ENCODE measurements around the gene HOATZ. TPM values are rescaled to one million over a fixed set of nuclear protein-coding genes. Genes with fewer than 3 reads are reported as not detected.

The HOATZ gene
- total RNA-seq, 1 donor from 2014 or later, result not detected

DNA sequence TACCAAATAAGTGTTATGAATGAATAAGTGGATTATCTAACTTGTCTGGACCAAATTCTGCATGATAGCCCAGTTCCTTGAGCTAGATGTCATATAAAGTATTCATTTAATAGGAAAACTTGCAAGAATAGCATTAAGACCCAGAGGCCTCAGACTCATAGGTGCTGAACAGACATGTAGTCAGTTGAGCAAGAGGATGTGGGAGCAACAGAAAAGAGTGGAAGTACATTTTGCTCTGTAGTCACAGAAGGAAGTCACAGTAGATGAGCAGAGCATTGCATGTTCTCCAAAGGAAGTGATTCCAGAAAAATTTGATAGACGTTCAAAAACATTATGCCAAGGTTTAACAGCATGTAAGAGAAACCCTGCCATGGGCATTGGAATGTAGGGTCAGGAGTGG lies 9.5 kb downstream of the HOATZ start:
- intact Hi-C loops (cut with micrococcal nuclease), result no loop called here
- DNase-seq (no peak), ATAC-seq (ENCODE audit: low read depth) (no peak)
- H3K4me3 Mint-ChIP-seq, result no peak overlapping the region
- POLR2A ChIA-PET, result no interaction called here
- H3K27me3 Mint-ChIP-seq, result peaks cover 25% of the 10 kb centered on the region
- no peaks in the 10 kb centered on the region for H3K36me3 Mint-ChIP-seq (ENCODE audit: low read depth)
- H3K27ac Mint-ChIP-seq, result no peak overlapping the region
- H3K4me1 Mint-ChIP-seq, result peaks cover 2% of the 10 kb centered on the region
- CTCF ChIA-PET, result no interaction called here
- TF ChIP-seq, protein P1, sequence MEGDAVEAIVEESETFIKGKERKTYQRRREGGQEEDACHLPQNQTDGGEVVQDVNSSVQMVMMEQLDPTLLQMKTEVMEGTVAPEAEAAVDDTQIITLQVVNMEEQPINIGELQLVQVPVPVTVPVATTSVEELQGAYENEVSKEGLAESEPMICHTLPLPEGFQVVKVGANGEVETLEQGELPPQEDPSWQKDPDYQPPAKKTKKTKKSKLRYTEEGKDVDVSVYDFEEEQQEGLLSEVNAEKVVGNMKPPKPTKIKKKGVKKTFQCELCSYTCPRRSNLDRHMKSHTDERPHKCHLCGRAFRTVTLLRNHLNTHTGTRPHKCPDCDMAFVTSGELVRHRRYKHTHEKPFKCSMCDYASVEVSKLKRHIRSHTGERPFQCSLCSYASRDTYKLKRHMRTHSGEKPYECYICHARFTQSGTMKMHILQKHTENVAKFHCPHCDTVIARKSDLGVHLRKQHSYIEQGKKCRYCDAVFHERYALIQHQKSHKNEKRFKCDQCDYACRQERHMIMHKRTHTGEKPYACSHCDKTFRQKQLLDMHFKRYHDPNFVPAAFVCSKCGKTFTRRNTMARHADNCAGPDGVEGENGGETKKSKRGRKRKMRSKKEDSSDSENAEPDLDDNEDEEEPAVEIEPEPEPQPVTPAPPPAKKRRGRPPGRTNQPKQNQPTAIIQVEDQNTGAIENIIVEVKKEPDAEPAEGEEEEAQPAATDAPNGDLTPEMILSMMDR (IDR thresholded peaks at IDR 0.05), result no peak
- H3K9me3 Mint-ChIP-seq, result no peaks in the 10 kb centered on the region

- H3K9me3 Mint-ChIP-seq, result no peaks in the 10 kb centered on the region
- intact Hi-C loops (cut with micrococcal nuclease), result no loop called here
- ChIA-PET POLR2A (no interaction called here), CTCF (no interaction called here)
- no peaks in the 10 kb centered on the region for H3K36me3 Mint-ChIP-seq (ENCODE audit: low read depth)
- DNase-seq (no peak), ATAC-seq (ENCODE audit: low read depth) (no peak)
- H3K4me3 Mint-ChIP-seq, result no peak overlapping the region
- TF ChIP-seq, protein P1 (IDR thresholded peaks at IDR 0.05), result no peak
- peaks cover 22% of the 10 kb centered on the region for H3K27me3 Mint-ChIP-seq
- H3K27ac Mint-ChIP-seq, result no peak overlapping the region
- peaks cover 2% of the 10 kb centered on the region for H3K4me1 Mint-ChIP-seq
Measured at GRCh38 chr11:111525456-111525855, 10.9 kb downstream of the HOATZ start.

DNA sequence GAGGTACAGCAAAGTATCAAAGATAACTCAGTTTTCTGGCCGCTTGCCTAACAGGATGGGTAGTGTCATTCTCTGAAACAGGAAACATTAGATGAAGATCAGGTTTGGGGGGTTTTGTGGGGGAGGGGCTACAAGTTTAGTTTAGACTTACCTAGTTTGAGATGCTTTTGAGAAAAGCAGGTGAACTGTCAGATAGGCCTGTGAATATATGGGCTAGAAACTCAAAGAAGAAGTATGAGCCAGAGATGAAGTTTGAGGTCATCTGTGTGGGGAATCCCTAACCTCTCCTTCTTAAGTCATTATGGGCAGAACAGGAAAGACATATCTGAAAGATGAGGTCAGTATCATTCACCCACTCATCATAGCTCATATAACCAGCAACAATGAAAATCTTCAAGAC lies 11.9 kb downstream of the HOATZ start:
- peaks cover 19% of the 10 kb centered on the region for H3K27me3 Mint-ChIP-seq
- H3K27ac Mint-ChIP-seq, result no peak overlapping the region
- peaks cover 2% of the 10 kb centered on the region for H3K4me1 Mint-ChIP-seq
- TF ChIP-seq, protein P1 (IDR thresholded peaks at IDR 0.05), result no peak
- CTCF ChIA-PET, result no interaction called here
- POLR2A ChIA-PET, result no interaction called here
- H3K9me3 Mint-ChIP-seq, result no peaks in the 10 kb centered on the region
- no peak overlapping the region for H3K4me3 Mint-ChIP-seq
- no peaks in the 10 kb centered on the region for H3K36me3 Mint-ChIP-seq (ENCODE audit: low read depth)
- intact Hi-C loops (cut with micrococcal nuclease), result no loop called here
- DNase-seq (no peak), ATAC-seq (ENCODE audit: low read depth) (no peak)

- ChIA-PET CTCF (no interaction called here), POLR2A (no interaction called here)
- intact Hi-C loops (cut with micrococcal nuclease), result no loop called here
- Mint-ChIP-seq H3K4me1 (peaks cover 2% of the 10 kb centered on the region), H3K27ac (no peak overlapping the region), H3K27me3 (peaks cover 18% of the 10 kb centered on the region), H3K9me3 (no peaks in the 10 kb centered on the region), H3K36me3 (ENCODE audit: low read depth) (no peaks in the 10 kb centered on the region), H3K4me3 (no peak overlapping the region)
- TF ChIP-seq, protein P1 (IDR thresholded peaks at IDR 0.05), result no peak
- ATAC-seq (ENCODE audit: low read depth) (no peak), DNase-seq (no peak)
Measured at GRCh38 chr11:111527279-111527678, 12.7 kb downstream of the HOATZ start.

DNA sequence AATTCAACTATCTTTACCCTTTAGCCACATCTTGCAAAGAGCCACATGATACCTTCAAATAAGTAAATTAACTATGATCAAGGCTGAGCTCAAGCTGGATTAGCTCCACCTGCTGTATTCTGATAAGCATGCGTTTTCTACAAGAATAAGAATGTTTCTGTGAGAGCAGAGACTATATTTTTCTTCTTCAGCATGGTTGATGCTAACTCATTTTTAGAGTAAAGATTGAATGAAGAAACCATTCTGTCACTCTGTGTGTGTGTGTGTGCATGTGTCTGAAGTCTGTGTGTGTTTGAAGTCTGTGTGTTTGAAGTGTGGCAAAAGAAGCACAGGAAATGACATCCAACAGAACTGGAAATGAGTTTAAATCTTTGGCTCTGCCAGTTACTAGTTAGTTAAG lies 14.0 kb downstream of the HOATZ start:
- peaks cover 2% of the 10 kb centered on the region for H3K4me1 Mint-ChIP-seq
- ChIA-PET CTCF (no interaction called here), POLR2A (no interaction called here)
- no peaks in the 10 kb centered on the region for H3K36me3 Mint-ChIP-seq (ENCODE audit: low read depth)
- H3K4me3 Mint-ChIP-seq, result no peak overlapping the region
- ATAC-seq (ENCODE audit: low read depth), result no peak
- intact Hi-C loops (cut with micrococcal nuclease), result no loop called here
- no peak for DNase-seq
- no peak overlapping the region for H3K27ac Mint-ChIP-seq
- no peaks in the 10 kb centered on the region for H3K9me3 Mint-ChIP-seq
- H3K27me3 Mint-ChIP-seq, result peaks cover 20% of the 10 kb centered on the region
- TF ChIP-seq, protein P1 (IDR thresholded peaks at IDR 0.05), result no peak
